Activated CD8-positive, alpha-beta memory T cell treated with anti-CD3 and anti-CD28 coated beads for 24 hours (primary cell): Measurements from ENCODE around the gene SKIL.
"Not testable (repeated sequence)": the region's sequence is repeated elsewhere in the genome, so short reads cannot be mapped to it uniquely, and the experiment has no call there.

Source experiments
- DNase-seq: peaks from one replicate; pipeline ENCODE4 v3.0.0-alpha.2; 2020

Gene SKIL, protein sequence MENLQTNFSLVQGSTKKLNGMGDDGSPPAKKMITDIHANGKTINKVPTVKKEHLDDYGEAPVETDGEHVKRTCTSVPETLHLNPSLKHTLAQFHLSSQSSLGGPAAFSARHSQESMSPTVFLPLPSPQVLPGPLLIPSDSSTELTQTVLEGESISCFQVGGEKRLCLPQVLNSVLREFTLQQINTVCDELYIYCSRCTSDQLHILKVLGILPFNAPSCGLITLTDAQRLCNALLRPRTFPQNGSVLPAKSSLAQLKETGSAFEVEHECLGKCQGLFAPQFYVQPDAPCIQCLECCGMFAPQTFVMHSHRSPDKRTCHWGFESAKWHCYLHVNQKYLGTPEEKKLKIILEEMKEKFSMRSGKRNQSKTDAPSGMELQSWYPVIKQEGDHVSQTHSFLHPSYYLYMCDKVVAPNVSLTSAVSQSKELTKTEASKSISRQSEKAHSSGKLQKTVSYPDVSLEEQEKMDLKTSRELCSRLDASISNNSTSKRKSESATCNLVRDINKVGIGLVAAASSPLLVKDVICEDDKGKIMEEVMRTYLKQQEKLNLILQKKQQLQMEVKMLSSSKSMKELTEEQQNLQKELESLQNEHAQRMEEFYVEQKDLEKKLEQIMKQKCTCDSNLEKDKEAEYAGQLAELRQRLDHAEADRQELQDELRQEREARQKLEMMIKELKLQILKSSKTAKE

DNA sequence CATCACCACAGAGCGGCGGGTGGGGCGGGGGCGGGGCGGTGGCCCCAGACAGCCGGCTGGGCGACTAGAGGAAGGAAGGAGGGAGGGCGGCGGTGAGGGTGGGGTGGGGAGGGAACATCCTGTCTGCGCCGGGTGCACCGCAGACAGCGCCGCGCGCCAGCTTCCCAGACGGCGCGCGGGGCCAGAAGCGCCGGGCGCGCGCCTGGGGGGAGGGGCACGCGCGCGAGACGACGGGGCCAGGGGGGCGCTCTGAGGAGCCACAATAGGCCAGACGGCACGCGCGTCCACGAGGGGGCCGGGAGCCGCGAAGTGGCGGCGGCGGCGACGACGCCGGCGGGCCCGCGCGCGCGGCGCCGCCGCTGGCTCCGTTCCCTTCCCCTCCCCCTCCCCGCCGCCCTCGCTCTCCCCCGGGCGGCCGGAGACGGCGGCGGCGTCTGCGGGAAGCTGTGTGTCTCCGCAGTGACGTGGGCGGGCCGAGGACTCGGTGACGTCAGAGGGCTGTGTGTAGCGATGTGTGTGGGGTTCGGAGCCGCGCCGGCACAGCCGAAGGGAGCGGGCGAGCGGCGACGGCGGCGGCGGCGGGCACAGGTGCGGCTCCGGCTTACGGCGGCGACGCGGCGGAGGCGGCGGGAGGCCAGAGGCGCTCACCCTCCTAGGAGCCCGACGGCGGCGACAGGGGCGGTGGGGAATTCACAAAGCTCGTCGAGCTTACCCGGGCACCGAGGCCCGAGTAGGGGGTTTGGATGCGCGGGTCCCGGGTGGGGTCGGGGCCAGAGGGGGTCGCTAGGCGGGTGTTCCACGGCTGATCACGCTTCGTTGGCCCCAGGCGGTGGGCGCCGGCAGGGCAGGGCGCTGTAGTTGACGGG, at the start of gene SKIL:
Gene SKIL (plus strand): TSS at position 540 of the 866 bp plus-strand sequence. CDS start 2,617 bp downstream, outside the sequence.
- peak; percentile 97 for DNase-seq

GRCh38 chr3:170309046-170309445, 48.5 kb upstream of the SKIL start:
- DNase-seq, result no peak

- no peak for DNase-seq
These were observed 39.6 kb upstream of the SKIL start for GRCh38 chr3:170317954-170318353.

DNA sequence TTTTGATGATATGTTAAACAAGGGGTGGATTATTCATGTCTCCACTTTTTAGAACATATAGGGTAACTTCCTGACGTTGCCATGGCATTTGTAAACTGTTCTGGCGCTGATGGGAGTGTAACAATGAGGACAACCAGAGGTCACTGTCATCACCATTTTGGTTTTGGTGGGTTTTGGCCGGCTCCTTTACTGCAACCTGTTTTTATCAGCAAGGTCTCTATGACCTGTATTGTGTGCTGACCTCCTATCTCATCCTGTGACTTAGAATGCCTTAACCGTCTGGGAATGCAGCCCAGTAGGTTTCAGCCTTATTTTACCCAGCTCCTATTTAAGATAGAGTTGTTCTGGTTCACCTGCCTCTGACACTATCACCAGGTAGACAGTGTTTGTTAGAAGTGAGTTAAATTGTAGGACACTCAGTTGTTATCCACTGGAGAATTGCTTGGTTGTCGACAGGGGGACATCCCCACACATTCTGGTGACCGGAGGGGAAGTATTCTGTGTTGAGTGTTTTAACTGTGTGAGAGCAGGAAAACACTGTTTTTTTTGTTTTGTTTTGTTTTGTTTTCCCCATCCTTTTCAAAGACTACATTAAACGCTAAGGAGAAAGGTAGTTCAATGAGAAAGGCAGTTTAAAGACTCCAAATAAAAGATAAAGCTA, 36.9 kb upstream of the SKIL start:
- DNase-seq, result no peak

DNA sequence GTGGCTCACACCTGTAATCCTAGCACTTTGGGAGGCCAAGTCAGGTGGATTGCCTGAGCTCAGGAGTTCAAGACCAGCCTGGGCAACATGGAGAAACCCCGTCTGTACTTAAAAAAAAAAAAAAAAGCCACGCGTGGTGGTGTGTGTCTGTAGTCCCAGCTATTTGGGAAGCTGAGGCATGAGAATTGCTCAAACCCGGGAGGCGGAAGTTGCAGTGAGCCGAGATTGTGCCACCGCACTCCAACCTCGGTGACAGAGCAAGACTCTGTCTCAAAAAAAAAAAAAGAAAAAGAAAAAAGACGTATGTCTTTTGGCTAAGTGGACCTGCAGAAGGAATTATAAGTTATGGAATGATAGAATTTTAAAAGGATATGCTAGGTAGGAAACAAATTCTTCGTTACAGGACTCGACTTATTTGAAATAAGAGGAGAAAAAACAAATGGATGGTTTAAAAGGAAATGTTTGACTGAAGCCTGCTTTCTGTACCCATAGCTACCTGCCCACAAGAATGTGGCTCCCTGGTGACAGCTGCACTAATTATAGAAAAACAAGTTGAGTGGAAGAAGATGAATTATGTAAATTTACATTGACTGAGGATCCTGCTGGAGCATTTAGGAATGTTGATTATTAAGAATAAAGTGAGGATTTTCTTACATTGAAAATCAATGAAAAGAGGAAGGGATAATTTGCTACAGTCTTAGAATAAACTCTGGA, 36.0 kb upstream of the SKIL start:
- no peak for DNase-seq

GRCh38 chr3:170322566-170323269, 34.8 kb upstream of the SKIL start:
- DNase-seq, result no peak

DNA sequence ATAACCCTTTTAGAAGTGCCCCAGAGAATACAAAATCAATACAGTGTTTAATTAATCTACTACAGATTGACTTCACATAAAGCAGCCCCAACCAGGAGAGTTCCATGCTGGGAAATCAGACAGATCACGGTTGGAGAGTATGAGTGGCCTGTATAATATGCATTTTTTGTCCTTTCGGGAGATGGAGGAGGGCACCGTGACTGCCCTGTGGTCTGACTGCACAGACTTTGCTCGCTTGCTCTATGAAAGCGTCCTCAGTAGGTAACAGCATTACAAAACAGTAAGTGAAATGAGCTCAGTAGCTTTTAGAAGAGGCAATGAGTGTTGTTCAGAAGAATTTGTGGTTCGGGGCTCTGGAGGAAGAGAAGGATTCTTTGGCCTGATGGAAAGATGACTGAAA, 34.2 kb upstream of the SKIL start:
- DNase-seq, result no peak

- no peak for DNase-seq
These were observed 32.6 kb upstream of the SKIL start for GRCh38 chr3:170324962-170325361.

GRCh38 chr3:170327040-170327808, 30.3 kb upstream of the SKIL start:
- no peak for DNase-seq

DNA sequence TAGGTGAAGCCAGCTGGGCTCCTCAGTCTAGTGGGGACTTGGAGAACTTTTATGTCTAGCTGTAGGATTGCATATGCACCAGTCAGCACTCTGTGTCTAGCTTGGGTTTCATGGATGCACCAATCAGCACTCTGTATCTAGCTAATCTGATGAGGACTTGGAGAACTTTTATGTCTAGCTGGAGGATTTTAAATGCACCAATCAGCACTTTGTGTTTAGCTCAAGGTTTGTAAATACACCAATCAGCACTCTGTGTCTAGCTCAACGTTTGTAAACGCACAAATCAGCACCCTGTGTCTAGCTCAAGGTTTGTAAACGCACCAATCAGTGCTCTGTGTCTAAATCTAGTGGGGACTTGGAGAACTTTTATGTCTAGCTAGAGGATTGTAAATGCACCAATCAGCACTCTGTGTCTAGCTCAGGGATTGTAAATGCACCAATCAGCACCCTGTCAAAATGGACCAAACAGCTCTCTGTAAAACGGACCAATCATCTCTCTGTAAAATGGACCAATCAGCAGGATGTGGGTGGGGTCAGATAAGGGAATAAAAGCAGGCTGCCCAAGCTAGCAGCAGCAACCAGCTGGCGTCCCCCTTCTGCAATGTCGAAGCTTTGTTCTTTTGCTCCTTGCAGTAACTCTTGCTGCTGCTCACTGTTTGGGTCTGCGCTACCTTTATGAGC, 29.5 kb upstream of the SKIL start:
- not testable (repeated sequence) for DNase-seq

- DNase-seq, result no peak
These were observed 27.1 kb upstream of the SKIL start for GRCh38 chr3:170330366-170330765.

DNA sequence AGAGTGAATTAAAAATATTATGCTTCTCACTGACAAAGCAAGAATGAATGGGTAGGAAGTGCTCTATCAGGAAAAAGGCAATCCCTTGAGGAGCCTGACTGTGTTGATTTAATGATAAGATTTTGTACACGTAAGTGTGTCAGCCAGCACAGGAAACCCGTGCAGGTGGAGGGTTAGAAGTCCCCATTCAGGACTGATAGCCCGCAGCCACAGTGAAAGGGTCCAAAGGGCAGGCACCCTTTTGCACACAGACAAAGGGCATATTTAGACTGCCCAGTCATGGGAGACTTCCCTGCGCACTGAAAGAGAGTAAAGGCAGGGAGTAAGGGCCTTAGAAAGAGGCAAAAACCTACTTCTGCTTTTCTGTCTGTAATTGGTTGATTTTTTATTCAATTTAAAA, 26.4 kb upstream of the SKIL start:
- DNase-seq, result no peak

GRCh38 chr3:170337420-170337819, 20.1 kb upstream of the SKIL start:
- no peak for DNase-seq

DNA sequence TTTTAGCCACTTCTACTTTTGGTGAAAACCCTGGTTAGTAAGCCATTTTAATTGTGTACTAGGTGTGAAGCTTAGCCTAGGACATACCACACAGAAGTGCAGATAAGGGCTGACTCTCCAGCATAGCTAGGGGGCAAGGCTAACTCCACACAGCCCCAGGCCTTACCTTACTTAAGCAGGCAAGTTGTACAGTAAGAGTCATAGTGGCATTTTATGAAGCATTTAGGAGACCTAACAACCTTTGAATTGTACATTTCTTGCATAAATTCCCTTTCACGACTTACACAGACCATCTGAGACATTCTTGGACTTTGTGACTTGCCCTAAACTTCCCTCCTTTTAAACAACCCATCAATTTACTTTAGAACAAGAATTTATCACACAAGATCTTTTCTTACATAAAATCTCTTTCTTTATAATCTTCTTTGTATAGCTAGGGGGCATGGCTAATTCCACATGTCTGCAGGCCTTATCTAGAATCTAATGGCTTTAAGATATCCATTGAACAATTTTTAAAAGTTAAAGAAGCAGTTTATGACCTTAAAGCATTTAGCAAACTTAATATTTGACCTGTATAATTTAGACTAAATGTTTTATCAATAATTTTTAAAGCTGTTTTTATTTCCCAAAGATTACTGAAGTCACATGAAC, 18.7 kb upstream of the SKIL start:
- no peak for DNase-seq

GRCh38 chr3:170342273-170342672, 15.2 kb upstream of the SKIL start:
- DNase-seq, result not testable (repeated sequence)

- DNase-seq, result not testable (repeated sequence)
These were observed 13.7 kb upstream of the SKIL start for GRCh38 chr3:170343859-170344258.

- DNase-seq, result no peak
These were observed 12.5 kb upstream of the SKIL start for GRCh38 chr3:170344971-170345370.

DNA sequence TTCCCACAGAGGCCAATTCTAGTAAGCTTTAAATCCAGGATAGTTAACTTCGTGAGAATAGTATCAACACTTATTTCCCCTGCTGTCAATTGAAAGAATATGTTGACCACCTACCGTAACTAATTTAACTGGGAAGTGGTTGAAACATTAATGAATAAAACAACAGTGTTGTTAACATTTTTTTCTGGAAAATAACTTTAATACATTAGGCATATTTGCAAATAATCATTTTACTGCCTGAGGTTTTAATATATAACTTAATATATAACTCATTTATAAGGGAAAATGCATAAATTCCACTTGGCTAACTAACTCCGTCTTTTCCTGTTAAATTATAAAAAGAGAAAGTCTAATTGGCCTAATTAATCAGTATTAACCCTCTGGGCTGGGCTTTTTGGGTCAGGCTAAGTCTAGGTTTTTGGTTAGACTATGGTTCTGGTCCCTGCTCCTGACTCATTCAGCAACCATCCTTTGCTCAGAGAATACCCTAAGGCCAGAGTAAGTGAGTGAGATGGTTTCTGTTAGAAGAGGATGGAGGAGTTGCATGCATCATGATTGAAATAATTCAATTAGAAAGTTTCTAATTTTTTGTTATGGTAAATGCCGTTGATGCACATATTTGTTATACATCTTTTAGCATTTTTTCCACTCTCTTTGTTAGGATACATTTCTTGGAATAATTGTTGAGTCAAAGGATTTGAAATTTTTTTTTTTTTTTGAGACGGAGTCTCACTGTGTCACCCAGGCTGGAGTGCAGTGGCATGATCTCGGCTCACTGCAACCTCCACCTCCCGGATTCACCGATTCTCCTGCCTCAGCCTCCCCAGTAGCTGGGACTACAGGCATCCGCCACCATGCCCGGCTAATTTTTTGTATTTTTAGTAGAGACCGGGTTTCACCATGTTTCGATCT, 10.8 kb upstream of the SKIL start:
- DNase-seq, result no peak
